DMS 273 (cell line): ENCODE measurements around the gene KIF6.

Experiments used
- DNase-seq: peaks from one replicate; lab custom pipeline; 2025; ENCODE audit not compliant: unreplicated experiment; lab: John Stamatoyannopoulos, UW

KIF6 gene

DNA sequence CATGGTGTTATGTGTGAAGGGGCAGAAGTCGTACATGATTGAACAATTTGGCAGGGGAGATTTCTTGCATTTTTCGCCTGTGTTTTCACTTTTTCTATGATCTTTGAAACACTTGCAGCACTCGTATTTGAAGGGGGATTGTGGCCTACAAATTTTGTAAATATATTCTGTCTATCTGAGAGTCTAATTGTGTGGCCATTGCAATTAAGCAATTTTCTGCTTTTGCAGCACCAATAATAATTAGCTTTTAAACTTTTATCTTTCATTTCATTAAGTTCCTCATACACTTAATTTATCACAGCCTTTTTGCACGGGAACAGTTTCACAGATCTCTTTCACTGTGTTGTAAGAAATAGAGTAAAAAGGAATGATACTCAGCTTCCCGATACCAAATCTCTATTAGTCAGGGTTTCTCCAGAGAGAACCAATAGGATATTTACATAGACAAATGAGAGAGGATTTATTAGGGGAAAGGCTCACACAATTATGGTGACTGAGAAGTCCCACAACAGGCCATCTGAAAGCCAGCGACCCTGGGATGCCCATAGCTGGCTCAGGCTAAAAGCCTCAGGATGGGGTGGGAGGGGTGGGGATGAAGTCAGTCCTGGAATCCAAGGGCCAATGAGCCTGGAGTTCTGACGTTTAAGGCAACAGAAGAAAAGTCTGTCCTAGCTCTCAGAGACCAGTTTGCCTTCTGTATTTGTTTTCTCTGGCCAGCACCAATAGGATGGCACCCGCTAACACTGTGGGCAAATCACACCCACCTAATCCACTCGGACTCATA is 58.3 kb downstream of the KIF6 start:
- DNase-seq = no peak

DNA sequence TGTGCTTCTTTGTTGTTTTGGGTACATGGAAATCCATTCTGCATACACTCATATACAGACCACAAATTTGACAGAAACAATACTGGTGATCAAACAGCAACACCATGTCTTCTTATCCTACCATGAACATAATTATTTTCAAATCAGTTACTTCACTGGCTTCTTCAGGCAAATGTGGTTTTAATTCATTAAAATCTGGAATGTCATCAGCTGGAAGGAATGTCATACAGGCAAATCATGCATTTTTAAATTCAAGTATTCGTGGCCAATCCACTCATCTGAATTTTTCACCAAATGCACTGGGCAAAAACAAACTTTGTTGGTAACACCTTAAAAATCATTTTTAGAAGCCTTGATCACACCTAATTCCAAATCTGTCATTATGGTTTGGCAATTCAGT is 59.3 kb downstream of the KIF6 start:
- no peak for DNase-seq

DNA sequence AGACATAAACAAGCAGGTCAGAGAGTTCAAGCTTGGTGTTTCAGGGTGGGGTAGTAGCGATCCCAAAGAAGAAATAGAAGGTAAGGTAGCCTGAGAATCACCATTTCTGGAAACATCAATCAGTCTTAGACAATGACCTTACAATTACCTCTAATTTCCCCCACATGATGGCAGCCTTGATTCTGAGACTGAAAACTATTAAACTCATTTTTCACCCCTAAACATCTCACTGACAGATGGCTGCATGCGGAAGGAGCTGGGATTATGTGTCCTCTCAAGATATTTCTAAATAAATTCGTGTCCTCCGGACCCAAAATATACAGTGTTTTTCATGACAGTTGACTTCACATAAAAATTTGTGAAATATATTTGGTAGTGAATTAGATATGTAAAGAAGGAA is 61.0 kb downstream of the KIF6 start:
- DNase-seq = peak; percentile 19

DNA sequence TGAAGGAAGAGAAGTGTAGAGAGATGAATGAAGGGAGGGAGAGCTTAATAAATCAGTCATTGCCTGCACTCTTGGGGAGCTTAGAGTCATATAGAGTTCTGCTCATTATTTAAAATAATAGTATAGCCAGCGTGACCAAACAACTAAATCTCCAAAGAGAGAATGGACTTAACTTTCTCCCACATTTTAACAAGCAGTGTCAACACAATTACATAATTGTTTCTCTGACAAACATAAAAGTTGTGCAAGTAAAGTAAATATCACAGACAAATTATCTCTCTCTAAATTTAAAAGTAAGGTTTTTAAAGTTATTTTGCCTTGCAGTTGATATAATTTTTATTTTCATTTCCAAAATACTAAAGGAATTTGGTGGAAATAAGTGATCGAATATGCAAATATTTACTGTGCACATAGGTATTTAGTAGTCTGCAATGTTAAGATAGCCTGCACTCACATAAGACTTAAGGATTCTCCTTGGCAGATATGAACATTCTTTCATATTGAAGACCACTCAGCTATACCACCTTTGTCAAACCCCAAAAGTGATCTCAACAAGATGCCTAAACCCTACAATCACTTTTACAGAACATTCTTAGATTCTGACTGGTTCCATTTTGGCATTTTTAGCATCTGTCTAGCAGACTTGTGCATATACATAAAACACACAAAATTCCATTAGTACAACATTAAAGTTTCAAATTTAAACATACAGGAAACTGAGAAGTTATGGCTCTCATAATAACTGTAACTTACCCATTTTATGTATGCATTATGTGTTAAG is 67.7 kb downstream of the KIF6 start:
- DNase-seq = no peak

DNA sequence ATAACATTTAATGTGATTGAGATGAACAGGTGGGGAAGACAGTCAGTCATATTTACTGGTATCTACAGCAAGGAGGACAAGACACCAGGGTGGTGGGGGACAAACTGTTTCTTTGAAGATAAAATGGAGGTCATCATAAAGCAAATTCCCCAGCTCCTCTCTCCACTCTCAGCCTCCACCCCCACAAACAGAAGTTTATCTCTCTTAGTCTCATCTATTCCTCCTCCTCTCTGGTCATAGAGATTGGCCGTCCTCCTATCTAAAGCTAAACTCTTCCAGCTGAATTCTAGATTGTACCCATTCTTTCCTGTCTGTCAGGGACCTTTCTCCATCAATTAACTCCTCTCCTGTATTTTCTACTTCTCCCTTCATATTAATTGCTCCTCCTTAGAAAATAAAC is 71.1 kb downstream of the KIF6 start:
- DNase-seq = no peak

DNA sequence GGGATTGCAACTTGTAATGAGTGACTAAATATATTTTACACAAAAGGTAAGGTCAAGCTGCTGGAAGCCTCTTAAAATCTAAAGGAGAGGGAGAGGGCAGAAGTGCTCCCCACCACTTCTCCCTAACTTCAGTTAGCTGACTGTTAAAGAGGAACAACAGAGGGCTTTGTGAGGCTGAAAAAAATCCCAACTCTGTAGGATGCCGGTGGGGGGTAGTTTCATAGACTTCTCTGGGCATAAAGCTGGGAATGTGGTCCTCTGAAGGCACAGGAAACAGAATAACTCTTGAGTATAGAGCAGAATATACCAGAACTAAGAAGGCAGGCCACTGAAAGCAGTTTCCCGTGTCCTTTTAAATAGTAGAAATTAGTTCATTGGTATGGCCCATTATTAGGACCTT is 71.6 kb downstream of the KIF6 start:
- no peak for DNase-seq

DNA sequence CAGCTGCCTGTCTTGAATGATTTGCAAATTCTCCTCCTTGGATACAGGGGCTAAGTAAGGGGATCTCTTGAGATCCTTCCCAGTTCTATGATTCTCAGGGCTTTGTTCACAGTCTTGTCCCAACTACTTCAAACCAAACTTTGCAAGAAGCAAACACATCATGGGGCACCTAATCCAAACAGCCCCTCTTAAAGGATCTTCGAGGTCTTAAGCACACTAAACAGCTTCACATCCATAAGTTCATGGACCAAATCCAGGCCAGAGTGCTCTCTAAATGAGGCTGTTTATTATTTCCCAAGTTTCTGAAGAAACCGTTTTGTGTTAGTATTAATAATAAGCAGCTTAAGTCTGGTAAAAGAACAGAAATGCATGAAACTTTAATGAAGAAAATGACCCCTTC is 75.2 kb downstream of the KIF6 start:
- DNase-seq = no peak

DNA sequence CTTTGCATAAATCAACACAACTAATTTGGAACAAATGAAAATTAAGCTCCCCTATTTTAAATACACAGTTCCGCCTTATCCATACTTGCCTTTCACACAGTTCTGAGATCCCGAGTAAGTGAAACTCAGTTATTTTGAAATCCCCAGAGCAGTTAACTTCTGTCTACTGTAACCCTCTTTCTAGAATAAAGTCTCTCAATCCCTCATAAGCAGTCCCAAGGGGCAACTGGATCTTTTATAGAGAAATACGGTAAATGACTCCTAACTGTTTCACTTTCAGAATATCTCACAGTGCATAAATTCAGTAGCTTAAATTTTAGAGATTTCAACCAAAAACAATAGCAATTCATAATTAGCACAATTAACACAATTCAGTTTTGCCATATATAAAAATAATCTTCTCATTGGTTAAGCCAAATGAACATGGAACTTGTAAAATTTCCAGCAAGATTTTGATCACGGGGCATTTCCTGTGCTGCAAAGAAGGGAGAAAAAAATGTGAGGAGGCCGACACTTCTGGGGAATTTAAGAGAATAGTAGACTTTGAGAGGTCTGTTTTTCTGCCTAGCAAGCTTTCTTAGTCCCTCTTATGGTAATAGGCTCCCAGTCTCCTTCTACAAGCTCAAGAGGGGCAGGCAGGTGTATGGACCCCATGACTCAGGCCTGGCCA is 78.3 kb downstream of the KIF6 start:
- no peak for DNase-seq

DNA sequence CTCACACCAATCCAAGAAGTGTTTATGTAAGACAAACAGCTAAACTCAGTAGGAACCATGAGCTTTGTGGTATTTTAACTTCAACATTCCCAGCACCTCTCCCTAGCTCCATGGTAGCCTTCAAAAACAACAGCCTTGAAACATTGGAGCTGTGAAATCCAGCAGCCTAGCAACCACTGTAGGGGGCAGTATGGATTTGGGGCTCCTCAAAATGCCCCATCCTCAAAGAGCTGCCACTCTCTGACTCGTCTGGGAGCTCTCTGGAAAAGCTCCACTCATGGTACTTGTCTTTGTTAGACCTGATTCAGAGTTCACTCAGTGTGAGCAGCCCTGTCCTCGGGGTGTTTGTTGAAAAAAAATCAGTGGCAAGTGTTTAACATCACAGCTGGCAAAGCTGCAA is 82.9 kb downstream of the KIF6 start:
- DNase-seq = peak; percentile 2

DNA sequence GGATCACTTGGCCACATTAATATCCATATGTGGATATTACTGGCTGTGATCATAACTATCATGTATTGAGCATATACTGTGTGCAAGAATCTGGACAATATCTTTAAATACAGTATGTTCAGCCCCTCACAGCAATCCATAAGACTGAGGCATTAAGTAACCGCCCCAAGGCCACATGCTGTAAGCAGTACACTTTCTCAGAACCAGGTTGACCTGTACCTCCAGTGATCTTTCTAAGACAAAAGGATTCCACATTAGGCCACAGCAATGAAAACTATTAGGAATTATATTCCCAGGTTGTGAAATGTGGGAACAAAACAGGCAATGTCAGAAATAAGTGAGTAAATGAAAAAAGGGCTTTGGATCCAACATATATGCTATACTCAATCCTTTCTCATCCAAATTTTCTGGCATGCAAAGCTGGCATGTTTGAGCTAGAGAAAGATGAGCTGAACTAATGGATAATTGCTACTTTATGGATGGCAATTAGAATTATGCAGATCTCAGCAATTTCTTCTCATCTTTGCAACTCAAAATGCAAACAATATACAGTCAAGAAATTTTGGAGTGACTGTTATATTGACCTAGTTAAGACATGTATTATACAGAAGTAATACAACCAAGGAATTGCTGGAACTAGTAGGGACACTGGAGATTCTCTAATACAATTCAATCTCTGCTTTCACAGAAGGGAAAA is 86.9 kb downstream of the KIF6 start:
- no peak for DNase-seq

DNA sequence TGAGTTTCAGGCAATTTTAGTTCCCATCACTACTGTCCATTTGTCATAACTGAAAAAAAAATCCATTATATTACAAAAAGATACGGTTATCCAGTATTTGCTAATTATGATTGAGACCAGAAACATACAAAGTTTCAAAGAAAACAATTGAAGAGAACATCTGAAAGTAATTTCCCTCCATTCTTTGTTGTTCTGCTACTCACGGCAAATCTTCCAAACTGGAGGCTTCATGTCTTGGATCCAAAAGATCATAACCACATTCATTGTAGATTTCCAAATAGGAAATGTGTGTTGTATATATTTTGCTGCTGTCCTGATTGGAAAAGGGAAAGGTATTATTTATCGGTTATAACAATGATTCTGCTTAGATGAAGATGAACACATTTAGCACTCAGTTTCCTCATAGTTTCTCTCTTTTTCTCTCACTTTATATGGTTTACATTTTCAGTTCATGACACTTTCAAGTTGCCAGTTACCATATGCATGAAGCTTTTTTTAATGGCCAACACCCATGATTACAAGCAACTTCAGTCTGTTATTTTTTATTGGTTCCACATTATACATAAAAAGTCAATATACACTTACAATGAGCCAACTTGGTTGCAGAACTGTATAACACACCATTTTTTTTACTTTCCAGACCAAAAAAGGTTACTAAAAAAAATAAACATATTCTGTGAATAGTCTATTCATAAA is 90.4 kb downstream of the KIF6 start:
- DNase-seq = no peak

DNA sequence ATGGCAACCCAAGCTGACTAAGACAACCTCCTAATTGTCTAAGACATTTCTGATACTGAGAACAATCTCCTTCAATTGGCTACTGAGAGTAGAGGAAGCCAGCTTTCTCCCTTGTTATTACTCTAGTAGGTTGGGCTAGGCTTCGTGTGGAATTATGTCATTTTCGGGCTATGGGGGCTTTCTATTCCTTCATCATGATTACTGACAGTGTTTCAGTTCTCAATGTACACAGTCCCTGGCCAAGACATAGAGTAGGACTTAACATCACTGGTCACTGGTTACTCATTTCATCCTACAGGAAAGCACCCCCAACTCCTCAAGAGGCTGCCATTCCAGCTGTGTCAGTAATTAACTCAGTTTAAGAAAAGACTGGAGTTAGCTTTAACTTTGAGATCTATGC is 100.0 kb downstream of the KIF6 start:
- DNase-seq = no peak

DNA sequence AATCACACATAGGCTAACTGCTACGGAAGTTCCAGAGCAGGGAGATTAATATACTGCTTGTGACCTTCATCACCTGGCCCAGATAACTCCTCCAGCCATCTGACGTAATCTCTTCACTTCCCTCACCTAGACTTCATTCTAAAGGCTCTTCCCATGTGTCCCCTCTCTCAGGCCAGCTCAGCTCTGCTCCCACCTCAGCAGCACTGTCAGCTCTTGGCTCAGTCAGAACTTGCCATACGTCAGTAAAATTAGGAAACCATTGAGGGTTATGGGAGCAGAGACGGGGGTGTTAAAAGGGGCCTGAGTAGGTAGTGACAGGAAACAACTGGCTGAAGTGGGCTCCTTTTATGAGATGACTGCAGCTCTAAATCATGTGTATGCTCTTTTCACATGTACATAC is 101.5 kb downstream of the KIF6 start:
- DNase-seq = no peak

DNA sequence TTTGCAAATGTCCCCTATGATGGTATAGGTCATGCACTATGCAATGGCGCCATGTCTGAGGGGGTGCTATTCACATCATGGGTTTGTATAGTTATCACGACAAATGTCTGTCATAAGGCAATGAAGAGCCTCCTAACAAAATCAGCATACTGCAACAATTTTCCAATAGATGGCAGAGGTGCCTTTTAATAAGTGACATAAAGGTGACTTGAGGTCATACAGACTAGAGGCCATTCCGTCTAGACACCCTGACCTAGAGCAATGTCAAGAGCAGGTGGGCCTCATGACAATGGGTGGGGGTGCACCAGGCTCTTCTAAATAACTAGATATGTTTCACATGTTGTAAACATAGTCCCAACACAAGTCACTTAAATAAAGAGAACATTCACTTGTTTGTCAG is 107.7 kb downstream of the KIF6 start:
- DNase-seq = no peak

DNA sequence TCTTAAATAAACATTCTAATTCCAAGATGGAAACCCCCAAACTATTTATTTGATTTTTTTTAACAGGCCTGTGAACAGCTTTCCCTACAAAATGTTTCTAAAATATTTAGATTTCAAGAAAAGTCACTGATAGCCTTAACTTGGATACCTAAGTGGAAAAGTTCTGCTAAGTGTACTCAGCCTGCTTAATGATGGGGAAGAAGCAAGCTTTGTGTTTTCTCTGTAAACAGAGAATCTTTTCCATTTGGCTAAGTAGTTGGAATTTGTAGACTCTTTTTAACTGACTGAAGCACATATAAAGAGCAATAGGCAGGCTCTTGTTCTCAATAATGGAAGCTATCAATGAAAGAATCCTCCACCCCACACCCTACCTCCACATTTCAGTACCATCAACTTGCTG is 108.2 kb downstream of the KIF6 start:
- DNase-seq = no peak

DNA sequence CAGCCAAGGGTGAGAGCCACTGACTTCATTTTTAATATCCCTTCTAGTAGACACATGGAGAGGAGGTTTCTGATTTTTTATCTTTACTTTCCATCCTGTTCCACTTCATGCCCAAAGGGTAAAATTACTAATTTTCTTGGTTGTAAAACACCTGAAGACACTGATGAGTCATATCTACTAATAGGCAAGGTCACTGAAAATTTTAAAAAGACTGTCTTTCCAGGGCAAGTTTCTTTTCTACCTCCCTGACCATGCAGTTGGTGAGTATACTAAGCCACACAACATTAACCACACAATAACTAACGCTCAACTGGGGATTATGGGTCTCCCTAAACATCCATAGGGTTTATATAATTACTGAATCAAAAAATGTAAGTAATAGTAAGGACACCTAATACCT is 109.6 kb downstream of the KIF6 start:
- DNase-seq = no peak

DNA sequence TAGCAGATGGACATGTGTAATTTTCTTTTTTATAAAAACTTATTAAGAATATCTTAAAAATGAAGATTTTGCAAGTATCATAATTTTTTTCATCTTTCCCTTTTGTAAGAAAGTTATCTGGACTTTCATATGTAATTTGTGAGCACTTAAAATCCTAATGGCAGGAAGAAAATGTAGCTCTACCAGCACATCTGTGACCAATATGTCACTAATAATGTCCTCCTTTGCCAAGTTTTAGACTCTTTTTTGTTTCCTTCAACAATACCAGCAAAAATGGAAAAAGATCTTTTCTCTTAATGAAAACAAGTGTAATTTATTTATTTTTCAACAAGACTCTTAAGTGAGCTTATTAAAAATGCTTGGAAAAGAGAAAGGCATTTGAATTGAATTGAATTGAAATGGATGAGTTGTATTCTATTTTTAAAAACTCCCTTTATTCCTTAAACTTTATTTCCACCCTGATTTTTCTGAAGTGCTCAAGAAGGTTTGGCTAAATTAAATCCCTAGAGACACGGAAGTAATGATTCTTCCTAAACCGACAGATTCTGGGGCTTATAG is 110.7 kb downstream of the KIF6 start:
- no peak for DNase-seq

DNA sequence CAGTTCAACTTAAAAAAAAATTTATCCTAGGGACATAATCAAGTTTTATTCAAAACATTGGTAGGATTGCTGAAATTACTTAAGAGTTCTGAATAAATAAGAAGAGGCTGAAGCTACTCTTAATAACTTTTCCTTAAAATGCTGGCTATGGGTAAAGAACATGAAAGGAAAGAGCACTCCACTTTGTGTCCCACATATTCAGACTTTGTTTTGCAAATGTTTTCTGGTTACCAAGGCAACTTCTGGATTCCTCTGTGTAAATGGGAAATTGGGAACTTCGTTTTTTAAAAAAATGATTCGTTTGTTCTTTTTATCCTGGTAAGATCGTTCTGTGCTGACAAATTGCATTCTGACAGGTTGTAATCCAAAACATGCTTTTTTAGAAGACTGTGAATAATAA is 115.0 kb downstream of the KIF6 start:
- DNase-seq = no peak

DNA sequence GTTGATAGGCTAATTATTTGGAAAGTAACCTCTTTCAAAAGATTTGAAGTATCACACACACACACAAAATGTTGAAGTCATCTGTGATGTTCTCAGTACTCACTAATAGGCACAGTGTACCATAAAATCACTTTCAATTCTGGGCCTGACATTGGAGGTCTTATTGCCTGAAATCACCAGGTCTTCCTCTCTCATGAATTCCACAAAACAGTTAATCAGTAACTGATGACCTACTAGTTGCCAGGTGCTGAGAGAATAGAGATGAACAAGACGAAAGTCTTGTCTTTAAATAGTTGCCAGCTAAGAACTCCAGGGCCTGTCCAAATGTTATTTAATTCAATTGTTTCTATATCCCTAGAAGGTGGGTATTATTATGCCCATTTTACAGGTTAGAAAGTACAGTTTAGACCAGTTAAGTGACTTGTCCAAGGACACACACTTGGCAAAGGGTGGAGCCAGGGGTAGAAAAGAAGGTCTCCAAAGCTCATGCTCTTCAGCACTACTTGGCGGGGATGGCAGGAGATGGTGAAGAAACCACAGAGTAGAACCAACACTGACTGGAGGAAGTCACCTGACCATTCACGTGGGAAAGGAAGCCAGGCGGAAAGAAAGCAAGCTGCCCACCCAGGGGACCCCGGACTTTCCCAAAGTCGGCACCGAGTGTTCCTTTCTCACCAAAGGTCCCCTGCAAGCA is 116.4 kb downstream of the KIF6 start:
- no peak for DNase-seq
